SHP77 (cell line): ENCODE measurements around the gene ADIRF.
"Not testable (repeated sequence)": the region's sequence is repeated elsewhere in the genome, so short reads cannot be mapped to it uniquely, and the experiment has no call there.

Experiments
- DNase-seq, 2 experiments: peaks; one replicate each; lab custom pipeline; 2025; lab: John Stamatoyannopoulos, UW

Gene ADIRF

DNA sequence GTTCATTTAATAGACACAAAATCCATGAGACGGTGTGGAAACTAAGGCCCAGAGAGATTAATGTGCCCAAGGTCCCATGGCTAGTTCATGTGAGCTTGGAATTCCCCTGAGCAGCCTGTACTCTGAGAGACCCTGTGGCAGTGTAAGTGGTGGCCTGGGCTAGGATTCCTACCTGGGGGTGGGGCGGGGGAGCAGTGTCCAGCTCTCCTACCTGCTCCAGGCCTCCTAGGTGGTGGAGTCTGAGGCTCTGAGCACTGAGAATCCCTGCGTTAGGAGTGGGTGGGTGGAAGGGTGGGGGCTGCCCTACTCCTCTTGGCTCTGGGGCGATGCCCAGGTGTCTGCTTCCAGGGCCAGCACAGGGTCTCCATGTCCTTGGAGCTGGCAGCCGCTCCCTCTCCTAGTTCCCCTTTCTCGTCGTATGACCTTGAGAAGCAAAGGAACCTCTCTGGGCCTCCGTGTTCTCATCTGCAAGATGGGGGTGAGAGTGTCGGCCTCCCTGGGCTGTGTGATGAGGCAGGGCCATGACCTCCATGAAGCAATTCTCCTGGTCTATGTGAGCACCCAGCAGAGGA, 7.3 kb upstream of the ADIRF start:
- DNase-seq: no peak

GRCh38 chr10:86961481-86962091, 6.7 kb upstream of the ADIRF start:
- no peak for DNase-seq

- DNase-seq: no peak
Observed at GRCh38 chr10:86962136-86962980, 5.9 kb upstream of the ADIRF start.

GRCh38 chr10:86962981-86963310, 5.3 kb upstream of the ADIRF start:
- DNase-seq: no peak

GRCh38 chr10:86963341-86963919, 4.9 kb upstream of the ADIRF start:
- DNase-seq: no peak

- DNase-seq: no peak
Observed at GRCh38 chr10:86964061-86964846, 4.0 kb upstream of the ADIRF start.

GRCh38 chr10:86964847-86965190, 3.5 kb upstream of the ADIRF start:
- DNase-seq: no peak

- no peak for DNase-seq
Observed at GRCh38 chr10:86965986-86966654, 2.2 kb upstream of the ADIRF start.

- DNase-seq: no peak
Observed at GRCh38 chr10:86967481-86967941, 771 bp upstream of the ADIRF start.

- DNase-seq: no peak
Observed at GRCh38 chr10:86968994-86969355, 693 bp downstream of the ADIRF start.

DNA sequence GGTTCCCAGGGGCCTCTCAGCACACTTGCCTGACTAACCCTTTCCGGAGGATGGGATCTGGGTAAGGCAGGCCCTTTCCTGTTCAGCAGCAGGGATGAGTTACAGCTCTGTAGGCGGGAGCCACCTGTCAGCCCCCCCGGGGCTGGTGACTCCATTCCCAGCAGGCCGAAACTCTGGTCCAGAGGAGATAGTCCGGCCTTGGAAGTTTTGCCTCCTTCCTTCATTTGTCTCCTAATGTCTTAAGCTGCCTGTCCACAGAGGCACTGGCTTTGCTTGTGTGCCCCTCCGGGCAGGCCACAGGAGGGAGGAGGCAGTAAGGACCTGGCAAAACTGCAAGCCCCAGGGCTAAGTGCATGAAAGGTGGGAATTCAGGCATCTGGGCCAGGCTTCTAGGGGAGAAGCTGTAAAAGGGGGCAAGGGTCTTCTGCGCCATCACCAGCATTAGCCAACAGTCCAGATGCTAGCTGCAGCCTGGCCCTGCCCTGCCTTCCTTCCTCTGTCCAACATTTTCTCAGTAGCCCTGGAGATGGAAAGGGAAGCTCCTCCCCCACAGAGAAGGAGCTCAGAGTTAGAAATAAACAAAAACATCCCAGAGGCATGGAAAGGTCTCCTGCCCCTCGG, 1.2 kb downstream of the ADIRF start:
- no peak for DNase-seq

- no peak for DNase-seq
Observed at GRCh38 chr10:86970162-86970981, 2.1 kb downstream of the ADIRF start.

GRCh38 chr10:86970982-86971231, 2.6 kb downstream of the ADIRF start:
- no peak for DNase-seq

GRCh38 chr10:86971232-86971991, 3.1 kb downstream of the ADIRF start:
- no peak for DNase-seq

DNA sequence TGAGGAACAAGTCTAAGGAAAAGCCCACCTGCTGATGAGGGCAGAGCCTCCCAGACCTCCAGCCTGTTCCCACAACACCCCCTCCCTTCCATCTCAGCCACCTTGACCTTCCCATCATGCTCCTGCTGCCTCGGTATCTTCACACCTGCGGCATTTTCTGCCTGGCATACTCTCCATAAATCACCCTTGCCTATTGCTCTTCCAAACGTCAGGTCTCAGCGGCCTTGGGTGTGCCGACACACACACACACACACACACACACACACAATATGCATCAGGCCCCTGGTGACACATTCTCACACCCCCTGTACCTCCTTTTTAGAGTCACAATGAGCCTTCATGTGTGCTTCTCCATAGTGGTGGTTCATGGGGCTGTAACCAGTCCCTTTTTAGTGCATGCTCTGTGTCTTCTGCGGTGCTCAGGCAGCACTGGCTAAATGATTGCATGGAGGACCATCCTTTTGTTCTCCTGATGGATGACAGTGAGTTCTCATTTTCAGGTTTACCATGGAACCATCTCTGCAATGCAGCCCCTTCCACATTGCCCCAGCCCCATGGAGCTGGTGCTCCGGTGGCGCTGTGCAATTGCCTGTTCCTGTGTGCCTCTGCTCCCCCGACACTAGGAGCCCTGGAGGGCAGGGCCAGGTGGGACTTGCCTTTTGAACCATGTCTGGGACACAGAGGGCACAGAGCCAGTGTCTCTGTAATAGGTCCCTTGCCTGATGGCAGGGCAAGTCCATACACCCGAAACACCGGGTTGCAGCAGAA, 4.5 kb downstream of the ADIRF start:
- DNase-seq: no peak

GRCh38 chr10:86974484-86974883, 6.2 kb downstream of the ADIRF start:
- DNase-seq: no peak

DNA sequence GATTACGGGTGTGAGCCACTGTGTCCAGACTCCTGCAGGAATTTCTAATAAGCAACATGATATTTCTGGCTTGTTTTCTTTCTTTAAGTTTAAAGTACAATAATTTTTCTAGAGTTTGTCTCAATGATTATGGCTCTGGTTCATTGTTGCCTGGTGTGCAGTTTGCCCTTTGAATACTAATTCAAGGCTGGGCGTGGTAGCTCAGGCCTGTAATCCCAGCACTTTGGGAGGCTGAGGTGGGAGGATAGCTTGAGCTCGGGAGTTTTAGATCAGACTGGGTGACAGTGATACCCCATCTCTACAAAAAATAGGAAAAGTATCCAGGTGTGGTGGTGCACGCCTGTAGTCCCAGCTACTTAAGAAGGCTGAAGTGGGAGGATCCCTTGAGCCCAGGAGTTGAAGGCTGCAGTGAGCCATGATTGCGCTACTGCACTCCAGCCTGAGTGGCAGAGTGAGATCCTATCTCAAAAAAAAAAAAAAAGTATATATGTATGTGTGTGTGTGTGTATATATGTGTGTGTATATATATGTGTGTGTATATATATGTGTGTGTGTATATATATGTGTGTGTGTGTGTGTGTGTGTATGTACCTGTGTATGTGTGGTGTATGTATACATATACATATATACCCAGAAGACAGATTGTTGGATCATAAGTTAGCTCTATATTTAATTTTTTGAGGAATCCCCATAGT, 8.2 kb downstream of the ADIRF start:
- no peak for DNase-seq

- not testable (repeated sequence) for DNase-seq
Observed at GRCh38 chr10:86978457-86978856, 10.2 kb downstream of the ADIRF start.
